Activated CD4-positive, CD25-positive, alpha-beta regulatory T cell (primary cell): ENCODE measurements around the gene ADK.
"Not testable (repeated sequence)": the region's sequence is repeated elsewhere in the genome, so short reads cannot be mapped to it uniquely, and the experiment has no call there.

Experiments
- DNase-seq, 4 experiments: peaks; one replicate each; lab custom pipeline; 2025; lab: John Stamatoyannopoulos, UW

ADK gene

DNA sequence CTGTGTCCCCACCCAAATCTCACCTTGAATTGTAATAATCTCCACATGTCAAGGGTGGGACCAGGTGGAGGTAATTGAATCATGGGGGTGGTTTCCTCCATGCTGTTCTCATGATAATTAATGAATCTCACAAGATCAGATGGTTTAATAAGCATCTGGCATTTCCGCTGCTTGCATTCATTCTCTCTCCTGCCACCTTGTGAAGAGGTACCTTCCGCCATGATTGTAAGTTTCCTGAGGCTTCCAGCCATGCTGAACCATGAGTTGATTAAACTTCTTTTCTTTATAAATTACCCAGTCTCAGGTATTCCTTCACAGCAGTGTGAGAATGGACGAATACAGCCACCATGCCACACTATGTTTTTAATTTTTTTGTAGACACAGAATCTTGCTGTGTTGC is 345.3 kb downstream of the ADK start:
- DNase-seq, result not testable (repeated sequence)

DNA sequence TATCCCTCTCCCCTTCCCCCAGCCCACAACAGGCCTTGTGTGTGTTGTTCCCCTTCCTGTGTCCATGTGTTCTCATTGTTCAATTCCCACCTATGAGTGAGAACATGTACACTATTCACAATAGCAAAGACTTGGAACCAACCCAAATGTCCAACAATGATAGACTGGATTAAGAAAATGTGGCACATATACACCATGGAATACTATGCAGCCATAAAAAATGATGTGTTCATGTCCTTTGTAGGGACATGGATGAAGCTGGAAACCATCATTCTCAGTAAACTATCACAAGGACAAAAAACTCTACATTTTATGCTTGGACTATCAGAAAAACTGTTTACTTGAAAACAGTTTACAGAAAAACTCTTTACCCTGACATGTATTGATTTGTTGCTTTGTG is 347.6 kb downstream of the ADK start:
- not testable (repeated sequence) for DNase-seq

DNA sequence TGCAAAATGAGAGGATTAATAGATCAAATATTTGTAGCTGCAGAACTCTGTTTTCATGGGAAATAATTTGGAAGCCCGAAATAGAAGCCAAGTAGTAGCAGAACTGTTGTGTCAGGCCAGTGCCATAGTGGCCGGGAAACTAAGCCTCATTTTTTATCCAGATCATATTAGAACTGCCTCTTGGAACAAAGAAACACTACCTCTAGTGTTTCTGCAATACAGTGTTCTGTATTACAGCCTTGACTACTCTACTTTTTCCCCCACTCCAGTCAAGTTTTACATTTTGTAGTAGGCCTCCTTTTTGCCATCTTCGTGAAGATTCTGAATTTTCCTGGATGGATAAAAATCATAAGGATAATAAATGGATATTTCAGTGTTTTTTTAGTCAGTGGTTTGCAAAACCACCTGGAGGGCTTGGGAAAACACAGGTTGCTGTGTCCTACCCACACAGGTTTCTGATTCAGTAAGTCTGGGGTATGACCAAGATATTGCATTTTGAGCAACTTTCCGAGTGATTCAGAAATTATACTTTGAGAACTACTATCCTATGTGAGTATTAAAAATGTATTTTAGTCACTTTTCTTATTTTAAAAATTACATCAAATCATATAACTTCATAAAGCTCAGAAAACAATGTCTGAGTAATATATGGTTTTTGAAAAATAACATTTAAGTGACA is 349.1 kb downstream of the ADK start:
- no peak for DNase-seq

DNA sequence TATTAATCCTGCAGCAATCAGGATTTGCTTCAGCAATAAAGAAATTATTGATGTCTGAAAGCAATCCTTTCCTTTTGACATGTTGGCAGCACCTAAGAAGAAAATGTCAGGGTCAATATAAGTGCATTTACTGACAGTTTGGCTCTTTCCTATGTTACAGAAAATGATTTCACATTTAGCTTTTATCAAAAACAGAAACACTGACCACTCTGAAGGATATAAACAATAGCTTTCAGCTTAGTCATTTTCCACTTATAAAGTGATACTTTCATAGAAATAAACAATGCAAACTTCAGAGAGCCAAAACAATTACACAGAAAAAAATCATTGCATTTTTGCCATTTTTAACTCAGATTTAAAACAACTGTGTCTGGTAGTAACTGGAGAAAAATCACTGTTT is 349.8 kb downstream of the ADK start:
- DNase-seq, result no peak

DNA sequence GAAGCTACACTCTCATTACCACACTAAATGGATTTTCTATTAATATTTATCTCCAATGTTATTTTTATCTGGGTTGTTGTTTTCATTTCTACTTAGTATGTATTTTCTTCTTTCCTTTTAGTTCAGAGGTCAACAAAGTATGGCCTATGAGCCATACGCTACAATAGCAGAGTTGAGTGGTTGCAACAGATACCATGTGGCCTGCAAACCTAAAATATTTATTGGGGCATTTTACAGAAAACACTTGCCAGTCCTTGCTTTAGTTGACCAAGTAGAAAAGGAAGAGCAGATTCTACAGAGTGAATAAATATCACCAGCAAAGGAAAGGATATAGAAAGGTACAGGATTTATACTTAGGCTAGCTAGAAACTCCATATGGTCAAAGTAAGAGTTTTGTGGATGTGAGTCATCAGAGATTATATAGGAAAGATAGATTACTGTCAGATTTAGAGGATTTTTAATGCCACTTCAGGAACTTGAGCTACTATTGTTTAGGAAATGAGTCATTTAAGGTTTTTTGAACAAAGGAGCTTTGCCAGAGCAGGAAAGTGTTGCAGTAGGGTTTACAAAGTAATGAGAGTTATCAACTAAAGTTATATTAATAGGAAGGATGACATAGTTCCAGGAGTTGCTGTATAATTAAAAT is 352.1 kb downstream of the ADK start:
- DNase-seq, result no peak

DNA sequence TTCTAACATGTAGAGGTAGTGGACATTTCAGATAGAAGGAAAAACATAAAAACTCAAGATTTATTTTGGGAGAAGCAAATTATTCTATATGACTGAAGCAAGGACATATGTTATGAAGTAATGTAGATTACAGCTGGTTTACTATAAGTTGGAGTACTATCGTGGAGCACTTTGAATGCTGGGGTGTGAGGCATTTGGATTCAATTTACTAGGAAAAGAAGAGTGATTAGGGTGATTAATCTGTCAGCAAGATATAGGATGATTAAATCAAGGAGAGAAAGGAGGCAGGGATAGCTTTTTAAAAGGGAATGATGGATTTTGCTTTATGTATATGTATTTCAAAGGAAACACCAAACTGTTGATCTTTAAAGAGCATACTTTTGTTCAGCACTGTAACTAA is 356.9 kb downstream of the ADK start:
- DNase-seq, result no peak

DNA sequence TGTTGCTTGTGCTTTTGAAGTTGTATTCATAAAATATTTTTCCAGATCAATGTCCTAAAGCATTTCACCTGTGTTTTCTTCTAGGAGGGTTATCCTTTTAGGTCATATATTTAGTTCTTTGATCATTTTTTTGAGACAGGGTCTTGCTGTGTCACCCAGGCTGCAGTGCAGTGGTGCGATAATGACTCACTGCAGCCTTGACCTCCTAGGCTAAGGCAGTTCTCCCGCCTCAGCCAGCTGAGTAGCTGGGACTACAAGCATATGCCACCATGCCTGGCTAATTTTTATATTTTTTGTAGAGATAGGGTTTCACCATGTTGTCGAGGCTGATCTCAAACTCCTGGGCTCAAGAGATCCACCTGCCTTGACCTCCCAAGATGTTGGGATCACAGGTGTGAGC is 359.6 kb downstream of the ADK start:
- DNase-seq, result no peak

DNA sequence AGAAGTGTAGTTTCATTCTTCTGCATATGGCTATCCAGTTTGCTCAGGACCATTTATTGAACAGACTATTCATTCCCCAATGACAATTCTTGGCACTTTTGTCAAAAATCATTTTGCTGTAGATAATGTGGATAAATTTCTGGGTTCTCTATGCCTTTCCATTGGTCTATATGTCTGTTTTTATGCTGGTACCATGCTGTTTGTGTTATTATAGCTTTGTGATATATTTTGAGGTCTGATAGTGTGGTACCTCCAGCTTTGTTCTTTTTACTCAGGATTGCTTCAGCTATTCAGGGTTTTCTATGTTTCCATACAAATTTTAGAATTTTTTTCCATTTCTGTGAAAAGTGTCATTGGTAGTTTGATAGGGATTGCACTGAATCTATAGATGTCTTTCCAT is 360.0 kb downstream of the ADK start:
- DNase-seq, result no peak

DNA sequence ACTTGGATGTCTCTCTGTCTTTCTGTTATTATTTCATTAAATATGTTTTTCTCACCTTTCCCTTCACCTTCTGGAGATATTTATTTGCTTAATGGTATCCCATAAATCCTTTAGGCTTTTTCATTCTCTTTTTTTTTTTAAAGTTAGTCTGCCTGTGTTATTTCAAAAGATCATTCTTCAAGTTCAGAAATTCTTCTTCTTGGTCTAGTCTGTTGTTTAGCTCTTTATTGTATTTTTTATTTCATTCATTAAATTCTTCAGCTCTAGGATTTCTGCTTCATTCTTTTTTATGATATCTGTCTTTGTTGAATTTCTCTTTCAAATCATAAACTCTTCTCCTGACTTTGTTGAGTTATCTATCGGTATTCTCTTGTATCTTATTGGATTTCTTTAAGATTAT is 363.3 kb downstream of the ADK start:
- DNase-seq, result no peak

DNA sequence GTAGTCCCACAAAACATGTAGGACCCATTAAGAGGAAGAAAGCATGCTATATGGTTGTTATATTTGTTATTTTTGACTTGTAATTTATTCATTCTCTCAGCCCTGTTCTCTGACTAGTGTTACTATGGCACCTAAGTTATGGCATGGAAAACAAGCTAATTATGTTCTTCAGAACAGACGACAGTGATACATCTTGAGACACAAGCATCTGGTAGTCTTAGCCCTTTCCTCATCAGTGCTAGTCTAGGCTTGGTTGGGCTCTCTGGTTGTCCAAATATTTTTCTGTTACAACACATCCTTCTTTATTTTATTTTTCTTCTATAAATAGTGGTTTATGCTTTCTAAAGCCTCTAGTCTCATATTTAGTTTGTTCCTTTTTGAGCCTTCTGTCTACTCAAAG is 367.0 kb downstream of the ADK start:
- DNase-seq, result no peak

DNA sequence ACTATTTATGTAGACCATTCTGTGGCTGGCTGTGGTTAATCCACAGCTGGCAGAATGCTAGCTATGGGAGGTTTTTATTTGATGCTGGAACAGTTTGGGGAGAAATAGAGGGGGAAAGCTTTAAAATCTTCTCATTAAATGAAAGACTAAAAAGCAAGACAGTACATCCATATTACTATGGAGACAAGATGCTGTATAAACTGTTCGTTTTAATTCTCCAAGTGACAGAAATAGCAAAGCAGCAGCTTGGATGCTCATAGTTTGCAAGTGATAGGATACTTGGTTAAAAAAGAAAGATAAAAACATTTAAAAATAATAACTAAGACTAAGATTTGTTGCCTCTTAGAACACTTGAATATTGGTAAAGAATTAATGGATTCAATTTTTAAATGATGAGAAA is 370.5 kb downstream of the ADK start:
- no peak for DNase-seq

DNA sequence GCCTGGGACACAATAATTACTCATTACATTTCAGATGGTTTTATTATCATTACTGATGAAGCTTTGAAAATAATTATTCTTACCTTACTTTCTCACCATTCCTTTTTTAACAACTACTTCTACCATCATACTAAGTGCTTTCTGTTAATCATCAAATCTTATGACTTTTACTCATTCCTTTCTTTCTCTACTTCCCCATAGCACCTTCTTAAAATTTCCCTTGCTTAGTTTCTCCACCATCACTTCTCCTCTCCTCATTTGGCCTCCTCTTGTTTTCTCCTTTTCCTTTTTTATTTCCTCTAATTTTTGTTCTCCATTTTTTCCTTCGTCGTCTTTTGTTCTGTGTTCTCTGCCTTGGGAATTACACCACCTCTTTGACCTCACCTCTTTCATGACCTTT is 372.2 kb downstream of the ADK start:
- no peak for DNase-seq

DNA sequence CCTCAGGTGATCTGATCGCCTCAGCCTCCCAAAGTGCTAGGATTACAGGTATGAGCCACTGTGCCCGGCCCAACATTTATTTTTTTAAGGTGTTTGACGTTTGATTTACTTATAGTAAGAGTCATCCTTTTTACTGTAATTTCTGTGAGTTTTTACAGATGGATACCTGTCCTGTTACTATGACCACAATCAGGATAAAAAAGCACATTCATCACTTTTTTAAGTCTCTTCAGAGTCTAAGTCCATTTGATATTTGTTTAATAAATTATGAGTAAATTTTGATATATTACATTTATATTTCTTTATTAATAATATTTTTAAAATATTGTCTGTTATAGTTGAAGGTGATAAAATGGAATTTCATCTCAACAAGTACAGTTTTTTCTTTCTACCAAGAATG is 374.9 kb downstream of the ADK start:
- DNase-seq, result no peak

DNA sequence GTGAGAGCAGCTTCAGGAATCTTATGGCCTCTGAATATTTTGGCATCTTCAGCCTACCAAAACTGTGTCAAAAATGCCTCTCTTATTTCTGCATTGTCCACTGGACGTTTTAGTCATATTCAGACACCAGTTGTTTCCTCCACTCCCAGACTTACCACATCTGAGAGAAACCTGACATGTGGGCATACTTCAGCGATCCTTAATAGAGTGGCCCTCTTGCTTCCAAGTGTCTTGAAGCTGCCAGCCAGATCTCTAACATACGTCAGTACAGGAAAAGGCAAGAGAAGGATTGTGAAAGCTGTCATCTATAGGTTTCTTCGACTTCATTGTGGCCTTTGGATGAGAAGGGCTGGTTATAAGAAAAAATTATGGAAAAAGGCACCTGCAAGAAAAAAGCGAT is 376.6 kb downstream of the ADK start:
- not testable (repeated sequence) for DNase-seq

DNA sequence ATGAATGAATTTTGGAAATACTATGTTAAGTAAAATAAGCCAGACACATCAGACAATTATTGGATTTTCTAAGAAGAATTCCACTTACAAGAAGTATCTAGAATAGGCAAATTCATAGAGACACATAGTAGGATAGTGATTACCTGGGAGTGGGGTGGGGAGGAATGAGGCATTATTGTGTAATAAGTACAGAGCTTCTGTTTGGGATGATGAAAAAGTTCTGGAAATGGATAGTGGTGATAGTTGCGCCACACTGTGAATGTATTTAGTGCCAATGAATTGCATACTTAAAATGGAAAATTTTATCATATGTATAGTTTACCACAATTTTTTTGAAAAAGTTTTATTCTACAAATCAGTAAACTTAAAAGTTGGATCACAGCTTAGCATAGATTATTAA is 378.2 kb downstream of the ADK start:
- no peak for DNase-seq

DNA sequence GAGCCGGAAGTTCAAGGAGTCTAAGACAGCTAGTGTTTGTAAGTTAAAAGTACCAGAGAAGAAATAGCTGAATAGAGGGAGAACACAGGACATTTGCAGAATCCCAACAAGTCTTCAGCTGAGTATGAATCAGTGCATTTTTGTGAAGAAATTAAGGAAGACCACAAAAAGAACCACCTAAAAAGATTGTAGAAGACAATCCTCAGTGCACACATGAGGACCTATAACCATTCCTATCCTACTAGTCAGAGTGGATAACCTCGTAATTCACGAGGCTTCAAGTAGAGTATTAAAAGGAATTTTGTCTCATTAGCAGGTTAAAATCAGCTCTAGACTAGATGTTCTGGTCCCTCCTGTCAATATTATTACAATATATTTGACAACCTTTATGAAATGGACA is 380.0 kb downstream of the ADK start:
- no peak for DNase-seq

DNA sequence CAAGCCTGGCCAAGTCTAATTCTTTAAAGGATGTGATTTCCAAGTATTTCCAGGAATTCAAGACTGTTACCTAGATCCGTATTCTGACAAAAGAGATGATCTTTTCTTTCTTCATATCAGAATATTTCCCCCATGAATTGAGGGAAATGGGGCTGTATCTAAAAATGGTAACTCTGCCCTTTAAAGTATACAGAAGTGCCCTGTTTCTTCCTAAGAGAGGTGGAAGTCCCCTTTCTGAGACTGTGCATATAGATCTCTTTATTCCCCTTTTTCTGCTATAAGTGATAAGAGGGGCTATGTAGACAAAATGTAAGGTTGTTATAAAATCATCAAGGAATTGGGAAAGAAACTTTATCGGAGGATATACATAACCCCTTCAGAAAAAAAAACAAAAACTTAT is 388.3 kb downstream of the ADK start:
- no peak for DNase-seq

DNA sequence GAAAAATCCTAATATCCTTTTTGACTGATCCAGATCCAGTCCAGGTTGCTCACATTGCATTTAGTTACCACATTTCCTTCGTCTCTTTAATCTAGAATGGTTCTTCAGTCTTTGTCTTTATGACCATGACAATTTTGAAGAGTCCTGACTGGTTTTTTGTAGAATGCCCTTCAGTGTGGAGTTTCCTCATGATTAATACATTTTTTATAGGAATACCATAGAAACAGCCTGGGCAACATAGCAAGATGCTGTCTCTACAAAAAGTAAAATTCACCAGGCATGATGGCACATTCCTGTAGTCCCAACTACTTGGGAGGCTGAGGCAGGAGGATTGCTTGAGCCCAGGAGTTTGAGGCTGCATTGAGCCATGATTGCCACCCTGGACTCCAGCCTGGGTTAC is 390.4 kb downstream of the ADK start:
- no peak for DNase-seq

DNA sequence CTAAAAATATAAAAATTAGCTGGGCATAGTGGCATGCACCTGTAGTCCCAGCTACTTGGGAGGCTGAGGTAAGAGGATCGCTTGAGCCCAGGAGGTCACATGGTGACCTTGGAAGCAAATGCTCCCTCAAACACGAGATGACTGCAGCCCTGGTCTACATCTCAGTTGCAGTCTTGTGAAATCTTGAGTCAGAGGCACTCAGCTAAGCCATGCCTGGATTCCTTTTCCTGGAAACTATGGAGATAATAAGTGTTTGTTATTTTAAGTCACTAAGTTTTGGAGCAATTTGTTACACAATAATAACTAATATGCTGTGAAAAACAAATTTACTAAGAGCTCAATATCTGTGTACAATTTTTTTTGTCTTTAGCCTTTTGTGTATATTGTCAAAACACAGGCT is 391.1 kb downstream of the ADK start:
- no peak for DNase-seq

DNA sequence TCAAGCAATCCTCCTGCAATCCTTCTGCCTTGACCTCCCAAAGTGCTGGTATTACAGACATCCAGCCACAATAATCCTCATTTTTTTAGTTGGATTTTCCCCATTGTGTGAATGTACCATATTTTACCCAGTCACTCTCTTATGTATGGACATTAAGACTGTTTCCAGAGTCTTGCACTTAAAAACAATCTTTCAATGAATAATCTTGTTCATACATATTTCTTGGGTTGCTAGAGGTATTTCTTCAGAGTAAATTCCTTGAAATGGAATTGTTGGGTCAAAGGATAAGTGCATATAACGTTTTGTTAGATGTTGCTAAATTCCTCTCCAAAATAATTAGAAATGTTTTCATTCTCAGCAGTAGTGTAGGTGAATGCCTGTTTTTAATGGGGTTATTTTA is 392.3 kb downstream of the ADK start:
- DNase-seq, result no peak

DNA sequence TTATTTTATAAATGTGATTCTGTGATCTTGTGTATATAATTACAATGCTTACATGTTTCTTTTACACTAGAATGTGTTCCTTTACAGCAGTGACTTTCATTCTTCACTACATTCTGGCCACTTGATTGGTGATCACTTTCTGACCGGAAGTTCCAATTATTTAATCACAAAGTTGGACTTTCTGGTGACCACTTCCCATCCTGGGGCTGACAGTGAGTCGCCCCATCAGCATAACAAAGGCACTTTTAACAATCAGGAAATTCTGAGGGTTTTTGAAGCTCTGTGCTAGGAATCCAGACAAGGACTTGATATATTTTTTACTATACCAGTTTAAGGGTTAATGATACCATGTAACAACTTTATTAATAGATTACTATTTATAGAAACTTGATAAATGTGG is 393.1 kb downstream of the ADK start:
- DNase-seq, result no peak

DNA sequence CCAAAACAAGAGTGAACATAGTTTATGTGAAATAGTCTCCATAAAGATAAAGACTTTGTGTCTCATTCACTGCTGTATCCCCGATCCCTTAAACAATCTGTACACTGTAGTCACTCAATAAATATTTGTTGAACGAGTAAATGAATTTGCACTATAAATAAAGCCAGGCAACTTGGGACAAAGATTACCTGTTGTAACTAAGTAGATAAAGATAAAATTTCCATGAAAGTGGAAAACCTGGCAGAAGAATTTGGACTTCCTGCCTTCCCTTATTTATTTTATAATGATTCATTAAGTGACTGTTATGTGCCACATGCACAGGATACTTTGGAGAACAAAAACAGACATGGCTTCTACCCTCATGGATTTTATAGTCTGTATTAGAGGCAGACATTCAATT is 397.7 kb downstream of the ADK start:
- no peak for DNase-seq

DNA sequence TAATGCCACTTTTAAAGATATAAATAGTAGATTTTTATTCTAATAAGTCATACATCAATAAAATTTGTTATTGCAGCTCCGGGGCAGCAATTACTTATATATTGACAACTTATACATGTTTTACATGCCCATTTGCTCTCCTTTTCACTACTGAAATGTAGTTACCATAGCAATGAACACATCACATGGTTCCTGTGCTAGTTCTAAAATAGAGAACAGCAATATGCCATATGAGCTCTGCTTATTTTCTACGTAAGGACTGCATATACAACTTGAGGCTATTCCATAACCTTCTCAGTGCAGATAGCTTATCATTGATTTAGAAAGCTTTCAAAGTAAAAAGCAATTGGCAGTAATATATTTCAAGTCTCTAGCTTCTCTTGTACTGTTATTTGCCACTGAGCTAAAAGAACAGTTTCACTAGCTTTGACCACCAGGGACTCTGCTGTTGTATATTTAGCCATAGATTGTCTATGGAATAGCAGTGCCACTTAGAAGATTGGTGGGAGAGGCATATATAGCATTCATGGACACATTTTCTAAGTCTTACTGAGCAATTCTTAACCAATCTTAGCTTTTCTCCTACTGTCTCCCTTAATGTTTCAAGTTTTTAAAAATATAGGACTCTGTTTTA is 405.2 kb downstream of the ADK start:
- no peak for DNase-seq

DNA sequence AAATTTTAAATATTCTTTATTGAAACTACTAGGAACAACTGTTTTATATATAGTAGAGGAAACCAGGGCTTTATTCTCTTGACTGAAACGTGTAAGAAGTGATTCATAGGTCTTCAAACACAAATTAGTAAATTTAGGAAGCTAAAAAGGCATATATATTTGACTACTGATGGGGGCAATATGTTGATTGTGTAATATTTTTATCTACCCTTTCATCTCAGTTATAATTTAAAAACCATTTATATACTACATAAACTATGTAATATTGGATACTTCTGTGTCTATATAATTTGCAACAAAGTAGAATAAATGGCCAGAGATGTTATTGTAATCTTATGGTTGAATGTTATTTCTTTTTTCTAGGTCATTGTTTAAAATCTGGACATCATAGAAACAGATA is 406.1 kb downstream of the ADK start:
- DNase-seq, result no peak
